HG02678 (cell line): ENCODE measurements around the gene SLC35B4.

Experiments used
- ATAC-seq: cut with Tn5 transposase; IDR thresholded peaks from one replicate; pipeline ENCODE4 v1.9.1; 2021; ENCODE audit warnings: mild to moderate bottlenecking, moderate library complexity; ENCODE audit not compliant: unreplicated experiment

SLC35B4 gene

GRCh38 chr7:134332892-134333291 is 16.2 kb upstream of the SLC35B4 start:
- ATAC-seq = no peak

GRCh38 chr7:134331393-134331792 is 14.7 kb upstream of the SLC35B4 start:
- ATAC-seq = no peak

- ATAC-seq = no peak
Measured at GRCh38 chr7:134330974-134331373, 14.2 kb upstream of the SLC35B4 start.

- no peak for ATAC-seq
Measured at GRCh38 chr7:134329614-134330346, 13.1 kb upstream of the SLC35B4 start.

GRCh38 chr7:134328900-134329299 is 12.2 kb upstream of the SLC35B4 start:
- no peak for ATAC-seq

- ATAC-seq = peak; percentile 93
Measured at GRCh38 chr7:134327896-134328295, 11.2 kb upstream of the SLC35B4 start.

- ATAC-seq = no peak
Measured at GRCh38 chr7:134324107-134324506, 7.4 kb upstream of the SLC35B4 start.

GRCh38 chr7:134320201-134320600 is 3.5 kb upstream of the SLC35B4 start:
- ATAC-seq = no peak

- no peak for ATAC-seq
Measured at GRCh38 chr7:134318443-134318842, 1.7 kb upstream of the SLC35B4 start.

- ATAC-seq = no peak
Measured at GRCh38 chr7:134317434-134317833, 704 bp upstream of the SLC35B4 start.

GRCh38 chr7:134315679-134316538 is 821 bp downstream of the SLC35B4 start:
- ATAC-seq = no peak

- ATAC-seq = no peak
Measured at GRCh38 chr7:134313543-134313942, 3.2 kb downstream of the SLC35B4 start.

GRCh38 chr7:134312717-134313116 is 4.0 kb downstream of the SLC35B4 start:
- no peak for ATAC-seq

GRCh38 chr7:134311807-134312206 is 4.9 kb downstream of the SLC35B4 start:
- no peak for ATAC-seq

GRCh38 chr7:134308548-134308947 is 8.2 kb downstream of the SLC35B4 start:
- no peak for ATAC-seq

- ATAC-seq = no peak
Measured at GRCh38 chr7:134307320-134307719, 9.4 kb downstream of the SLC35B4 start.

GRCh38 chr7:134302120-134302519 is 14.6 kb downstream of the SLC35B4 start:
- ATAC-seq = no peak

GRCh38 chr7:134301592-134301991 is 15.1 kb downstream of the SLC35B4 start:
- no peak for ATAC-seq

GRCh38 chr7:134300988-134301387 is 15.7 kb downstream of the SLC35B4 start:
- ATAC-seq = no peak

GRCh38 chr7:134298902-134299683 is 17.6 kb downstream of the SLC35B4 start:
- peak; percentile 73 for ATAC-seq

- ATAC-seq = no peak
Measured at GRCh38 chr7:134297489-134297888, 19.2 kb downstream of the SLC35B4 start.
